Activated CD4-positive, CD25-positive, alpha-beta regulatory T cell (primary cell): ENCODE data around the gene THOC1.
A peak's percentile ranks its signal among the peaks of the same experiment; 100 is the strongest.
"Not testable (repeated sequence)": the region's sequence is repeated elsewhere in the genome, so short reads cannot be mapped to it uniquely, and the experiment has no call there.

Source experiments
- DNase-seq, 4 experiments: peaks; one replicate each; lab custom pipeline; 2025; lab: John Stamatoyannopoulos, UW

The THOC1 gene

GRCh38 chr18:267688-268552 lies at the start of gene THOC1:
TSS of gene THOC1 (minus strand) at chr18:268047. CDS start at chr18:268019, 28 bp downstream.
- DNase-seq = peak; percentile 88 to 93 (median 89)

GRCh38 chr18:317618-318017 lies 49.8 kb upstream of the THOC1 start:
- no peak for DNase-seq

DNA sequence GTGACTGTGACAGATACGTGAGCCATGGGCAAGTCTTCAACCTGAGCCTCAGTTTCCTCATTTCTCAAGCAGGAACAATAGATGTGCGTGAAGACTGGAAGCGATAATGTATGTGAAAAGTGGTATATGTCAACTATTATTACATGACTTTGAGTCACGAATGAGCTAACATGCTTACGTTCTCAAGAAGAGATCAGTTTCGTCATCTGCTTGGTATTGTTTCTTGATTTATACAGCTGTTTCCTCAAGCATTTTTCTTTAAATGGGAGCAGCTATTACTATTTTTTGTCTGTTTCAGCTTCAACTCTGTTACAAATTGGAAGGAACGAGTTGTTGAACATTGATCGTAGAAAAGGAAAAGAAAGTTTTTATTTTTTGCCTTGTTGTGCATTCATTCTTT lies 48.5 kb upstream of the THOC1 start:
- DNase-seq = no peak

- no peak for DNase-seq
These were observed 46.1 kb upstream of the THOC1 start for GRCh38 chr18:313931-314330.

GRCh38 chr18:312415-312814 lies 44.6 kb upstream of the THOC1 start:
- no peak for DNase-seq

DNA sequence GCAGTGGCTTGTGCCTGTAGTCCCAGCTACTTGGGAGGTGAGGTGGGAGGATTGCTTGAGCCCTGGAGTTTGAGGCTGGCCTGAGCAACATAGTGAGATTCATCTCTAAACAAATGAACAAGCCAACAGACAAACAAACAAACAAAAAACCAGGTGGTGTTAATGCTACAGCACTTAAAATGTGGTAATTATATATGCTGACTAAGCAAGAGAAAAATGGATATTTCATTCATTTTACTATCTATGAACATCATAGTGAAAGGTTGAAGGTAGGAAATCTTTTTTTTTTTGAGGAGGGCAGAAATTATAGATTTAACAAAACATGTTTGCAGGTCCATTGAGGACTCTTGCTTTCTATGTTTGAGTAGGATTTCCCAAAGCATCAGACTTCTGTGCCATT lies 42.2 kb upstream of the THOC1 start:
- DNase-seq = no peak

- DNase-seq = not testable (repeated sequence)
These were observed 40.2 kb upstream of the THOC1 start for GRCh38 chr18:308086-308485.

- DNase-seq = no peak
These were observed 38.9 kb upstream of the THOC1 start for GRCh38 chr18:306608-307255.

GRCh38 chr18:305003-305501 lies 37.2 kb upstream of the THOC1 start:
- no peak for DNase-seq

- DNase-seq = no peak
These were observed 35.8 kb upstream of the THOC1 start for GRCh38 chr18:303607-304006.

DNA sequence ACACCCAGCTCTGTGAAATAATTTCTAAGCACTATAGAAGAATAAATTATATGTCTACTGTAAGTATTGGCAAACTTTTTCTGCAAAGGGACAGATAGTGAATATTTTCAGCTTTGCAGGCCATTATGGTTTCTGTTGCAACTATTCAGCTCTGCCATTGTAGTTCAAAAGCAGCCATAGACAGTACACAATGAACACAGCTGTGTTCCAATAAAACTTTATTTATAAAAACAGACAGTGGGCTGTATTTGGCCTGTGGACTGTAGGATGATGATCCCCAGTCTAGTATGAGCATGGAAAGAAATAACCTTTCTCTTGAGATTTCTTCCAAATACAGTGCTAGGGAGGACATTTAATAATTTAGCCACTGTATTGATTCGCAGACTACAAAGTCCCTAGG lies 35.2 kb upstream of the THOC1 start:
- no peak for DNase-seq

DNA sequence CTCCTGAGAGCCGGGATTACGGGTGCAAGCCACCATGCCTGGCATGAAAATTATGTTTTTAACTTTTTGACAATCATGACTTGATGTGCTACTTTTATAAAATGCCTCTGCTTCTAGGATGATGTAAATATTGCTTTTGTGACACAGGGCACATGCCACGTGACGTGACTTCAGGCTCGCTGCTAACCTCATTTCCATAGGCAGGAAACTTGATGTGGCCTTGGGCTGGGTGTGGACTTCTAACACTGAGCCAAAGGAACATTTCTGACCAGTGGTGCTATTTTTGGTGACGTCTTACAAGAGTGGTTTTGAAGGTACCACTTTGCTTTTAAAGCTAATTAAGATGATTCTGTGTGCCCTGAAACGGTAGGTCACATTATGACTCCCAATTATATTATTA lies 34.2 kb upstream of the THOC1 start:
- DNase-seq = no peak

GRCh38 chr18:297936-298335 lies 30.1 kb upstream of the THOC1 start:
- no peak for DNase-seq

DNA sequence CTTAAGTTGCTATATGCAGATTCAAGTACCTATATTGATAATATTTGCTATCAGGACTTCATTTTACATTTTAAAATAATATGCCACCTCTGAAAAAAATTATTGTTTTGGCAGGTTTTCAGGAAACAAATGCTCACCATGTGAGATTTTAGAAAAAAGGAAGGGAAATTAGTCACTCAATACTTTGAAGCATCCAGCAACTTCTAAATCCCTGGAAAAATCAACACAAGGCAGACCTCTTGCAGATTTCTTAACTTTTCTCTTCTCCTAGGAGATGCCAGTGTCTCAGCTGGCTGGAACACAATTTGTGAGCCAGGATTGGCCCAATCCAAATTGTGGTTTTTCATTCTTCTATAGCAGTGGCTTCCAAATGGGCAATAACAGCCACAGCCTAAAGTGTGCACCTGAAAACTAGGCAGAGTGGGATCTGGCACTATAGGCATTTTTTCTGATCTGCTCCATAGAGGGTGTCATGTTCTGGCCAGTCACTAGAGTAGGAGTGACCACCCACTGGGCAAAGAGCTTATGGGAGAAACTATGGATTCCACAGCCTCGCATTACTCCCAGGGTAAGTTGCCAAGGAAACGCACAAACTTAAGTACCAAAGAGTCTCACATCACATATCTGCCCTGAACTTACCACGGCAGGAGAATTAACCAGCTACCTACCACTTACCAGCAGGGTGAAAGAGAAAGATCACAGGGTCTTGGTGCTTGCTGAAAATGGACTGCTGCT lies 28.1 kb upstream of the THOC1 start:
- no peak for DNase-seq

DNA sequence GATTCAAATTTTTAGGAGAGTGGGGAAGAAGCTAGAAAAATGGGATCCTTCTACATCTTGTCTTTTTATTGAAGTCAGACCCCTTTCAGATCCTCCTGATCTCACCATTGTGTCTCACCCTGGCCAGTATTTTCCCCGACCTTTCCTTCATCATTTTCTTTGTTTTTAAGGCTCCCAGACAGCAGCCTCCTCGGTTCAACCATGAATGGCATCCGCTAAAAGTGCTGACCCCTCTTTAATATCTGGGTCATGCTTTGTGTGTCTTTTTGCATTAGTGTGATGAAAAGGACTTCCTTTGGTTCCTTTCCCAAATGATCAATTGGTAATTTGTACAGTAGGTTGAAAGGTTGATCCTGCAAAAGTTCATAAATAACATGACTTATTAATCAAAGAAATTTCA lies 26.7 kb upstream of the THOC1 start:
- DNase-seq = no peak

DNA sequence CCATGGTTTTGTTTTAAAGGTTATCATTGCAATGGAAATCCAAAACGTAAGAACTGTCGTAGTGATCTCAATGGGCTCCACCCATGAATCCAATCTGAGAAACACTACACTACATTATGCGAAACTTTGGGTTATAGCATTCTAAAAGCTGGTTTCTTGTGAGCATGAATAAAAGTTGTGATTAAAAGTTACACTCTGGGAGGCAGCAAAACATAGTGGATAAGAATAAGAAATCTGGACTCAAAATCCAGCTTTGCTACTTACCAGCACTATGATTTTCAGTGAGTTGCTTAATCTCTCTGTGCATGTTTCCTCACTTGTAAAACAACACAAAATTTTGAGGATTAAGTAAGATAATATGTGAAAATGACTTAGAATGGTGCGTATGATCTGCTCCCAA lies 25.7 kb upstream of the THOC1 start:
- DNase-seq = no peak

GRCh38 chr18:292271-292670 lies 24.4 kb upstream of the THOC1 start:
- no peak for DNase-seq

- not testable (repeated sequence) for DNase-seq
These were observed 22.1 kb upstream of the THOC1 start for GRCh38 chr18:289970-290369.

DNA sequence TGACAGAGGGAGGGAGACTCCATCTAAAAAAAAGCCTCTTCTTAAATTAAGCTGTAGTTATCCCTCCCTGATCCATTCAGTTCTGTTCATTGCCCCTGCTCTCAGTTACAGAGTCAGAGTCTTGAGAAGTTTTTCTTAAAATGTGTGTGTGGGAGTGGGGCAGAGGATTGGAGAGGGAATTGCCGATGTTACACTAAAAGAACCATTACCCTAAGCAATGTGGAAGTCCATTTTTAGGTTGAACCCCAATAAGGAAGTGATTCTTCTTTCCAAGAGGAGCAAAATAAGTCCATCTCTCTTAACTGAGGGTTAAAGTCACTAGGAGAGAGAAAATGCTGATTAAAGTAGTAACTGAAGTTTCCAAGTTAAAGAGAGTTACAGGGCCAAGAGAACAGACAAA lies 21.2 kb upstream of the THOC1 start:
- no peak for DNase-seq

DNA sequence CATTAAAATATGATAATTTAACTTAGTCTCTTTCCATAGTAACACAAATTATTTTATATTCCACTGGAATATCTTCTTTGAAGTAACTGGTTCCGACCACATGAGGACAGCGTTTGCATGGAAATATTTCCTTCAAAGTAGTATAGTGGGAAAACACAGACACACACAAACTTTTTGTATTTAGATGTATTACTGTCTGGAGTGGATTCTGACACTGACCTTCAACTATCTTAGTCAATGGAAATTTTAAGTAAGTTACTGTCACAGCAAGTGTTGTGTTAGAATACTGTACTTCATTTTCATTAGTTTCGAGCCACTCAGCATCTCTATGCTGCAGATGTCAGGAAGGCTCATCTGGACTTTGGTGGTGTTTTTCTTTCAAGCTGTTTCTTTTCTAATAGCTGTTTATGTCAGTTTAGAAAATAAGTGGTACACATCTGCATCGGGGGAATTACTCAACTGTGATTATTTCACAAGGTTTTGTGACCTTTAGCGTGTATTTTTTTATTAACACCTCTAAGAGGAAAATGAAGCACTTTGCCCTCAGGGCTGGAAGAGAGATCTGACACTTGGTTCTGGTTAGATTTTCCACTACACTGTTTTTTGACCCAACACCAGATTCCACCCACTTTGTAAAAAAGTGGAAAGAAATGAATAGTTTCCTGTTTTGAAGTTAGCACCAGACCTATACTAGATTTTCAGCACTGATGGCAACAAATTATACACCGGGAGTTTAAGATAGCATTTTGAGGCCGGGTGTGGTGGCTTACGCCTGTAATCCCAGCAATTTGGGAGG lies 18.9 kb upstream of the THOC1 start:
- no peak for DNase-seq

DNA sequence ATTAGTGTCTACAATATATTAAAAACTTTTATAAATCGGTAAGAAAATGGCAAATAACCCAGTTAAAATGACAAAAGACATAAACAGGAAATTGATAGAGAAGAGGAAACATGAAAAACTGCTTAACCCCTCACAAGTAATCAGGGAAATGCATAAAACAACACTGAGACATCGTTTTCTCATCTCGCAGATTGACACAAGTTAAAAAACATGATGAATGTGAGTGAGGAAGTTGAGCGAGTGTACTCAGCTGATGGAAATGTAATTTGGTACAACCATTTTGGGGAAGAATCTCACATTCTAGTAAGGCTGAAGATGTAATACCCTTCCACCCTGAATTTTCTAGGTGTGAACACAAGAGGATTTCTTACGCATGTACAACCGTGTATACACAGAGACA lies 18.0 kb upstream of the THOC1 start:
- no peak for DNase-seq

GRCh38 chr18:275486-275885 lies 7.6 kb upstream of the THOC1 start:
- no peak for DNase-seq
